GM12801 (cell line): ENCODE data around the gene NT5DC4.

Source experiments
- CTCF ChIP-seq: IDR thresholded peaks from one replicate; pipeline ENCODE4 v1.5.1; 2011; ENCODE audit warnings: control low read depth; ENCODE audit not compliant: insufficient read length; ENCODE audit errors: extremely low read depth

Gene NT5DC4

GRCh38 chr2:112699984-112700667 is 20.7 kb upstream of the NT5DC4 start:
- no peak for TF ChIP-seq CTCF

- no peak for TF ChIP-seq CTCF
Observed at GRCh38 chr2:112701052-112701451, 19.8 kb upstream of the NT5DC4 start.

GRCh38 chr2:112703684-112704083 is 17.1 kb upstream of the NT5DC4 start:
- no peak for TF ChIP-seq CTCF

GRCh38 chr2:112705575-112705974 is 15.2 kb upstream of the NT5DC4 start:
- no peak for TF ChIP-seq CTCF

GRCh38 chr2:112706170-112706664 is 14.6 kb upstream of the NT5DC4 start:
- no peak for TF ChIP-seq CTCF

- TF ChIP-seq CTCF: no peak
Observed at GRCh38 chr2:112708968-112709367, 11.9 kb upstream of the NT5DC4 start.

GRCh38 chr2:112709703-112710102 is 11.1 kb upstream of the NT5DC4 start:
- TF ChIP-seq CTCF: no peak
